ENCODE measurements around the gene C11orf68. TPM values are rescaled to one million over a fixed set of nuclear protein-coding genes. Genes with fewer than 3 reads are reported as not detected.

C11orf68 gene
- total and polyA plus RNA-seq, 2 of the 8 experiments (the other 6 are each of a cell fraction or from before 2014, with no cell fraction given): 24.0 to 51.2 TPM

GRCh38 chr11:65871811-65872548, 46.9 kb downstream of the C11orf68 start (continued):
- TF ChIP-seq KDM4A (IDR thresholded peaks at IDR 0.05; ENCODE audit: low read depth, low read length, severe bottlenecking) (no peak), SIX5 (IDR thresholded peaks at IDR 0.05; ENCODE audit: low read depth, low read length) (no peak), RAD21 (IDR thresholded peaks at IDR 0.05 in 1 of 2, conservative IDR thresholded peaks at IDR 0.05 in 1 of 2; ENCODE audit: low read depth in 2 of 2, low read length in 2 of 2) (0 out of 4 replicates have a peak, but pooled peaks of 1 of the 2 experiments have one; percentile 3), CBX8 (IDR thresholded peaks at IDR 0.05; ENCODE audit: borderline replicate concordance, low read depth, low read length) (no peak)
